ENCODE measurements around the gene OXCT1.

- TF ChIP-seq, protein P1, sequence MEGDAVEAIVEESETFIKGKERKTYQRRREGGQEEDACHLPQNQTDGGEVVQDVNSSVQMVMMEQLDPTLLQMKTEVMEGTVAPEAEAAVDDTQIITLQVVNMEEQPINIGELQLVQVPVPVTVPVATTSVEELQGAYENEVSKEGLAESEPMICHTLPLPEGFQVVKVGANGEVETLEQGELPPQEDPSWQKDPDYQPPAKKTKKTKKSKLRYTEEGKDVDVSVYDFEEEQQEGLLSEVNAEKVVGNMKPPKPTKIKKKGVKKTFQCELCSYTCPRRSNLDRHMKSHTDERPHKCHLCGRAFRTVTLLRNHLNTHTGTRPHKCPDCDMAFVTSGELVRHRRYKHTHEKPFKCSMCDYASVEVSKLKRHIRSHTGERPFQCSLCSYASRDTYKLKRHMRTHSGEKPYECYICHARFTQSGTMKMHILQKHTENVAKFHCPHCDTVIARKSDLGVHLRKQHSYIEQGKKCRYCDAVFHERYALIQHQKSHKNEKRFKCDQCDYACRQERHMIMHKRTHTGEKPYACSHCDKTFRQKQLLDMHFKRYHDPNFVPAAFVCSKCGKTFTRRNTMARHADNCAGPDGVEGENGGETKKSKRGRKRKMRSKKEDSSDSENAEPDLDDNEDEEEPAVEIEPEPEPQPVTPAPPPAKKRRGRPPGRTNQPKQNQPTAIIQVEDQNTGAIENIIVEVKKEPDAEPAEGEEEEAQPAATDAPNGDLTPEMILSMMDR (IDR thresholded peaks at IDR 0.05), result peak in 3 of 4 experiments; percentile 17 to 31 (median 17)
- TF ChIP-seq POLR2A (IDR thresholded peaks at IDR 0.05), result no peak
These were observed 162.2 kb downstream of the OXCT1 start for GRCh38 chr5:41707853-41708603.

Measured in prostate gland (tissue), 2 donors.